DMS153 treated with DMSO at 0.1 percent for 48 hours (cell line): ENCODE measurements around the gene STX12.
A peak's percentile ranks its signal among the peaks of the same experiment; 100 is the strongest.
"Not testable (repeated sequence)": the region's sequence is repeated elsewhere in the genome, so short reads cannot be mapped to it uniquely, and the experiment has no call there.

Experiments
- DNase-seq: peaks from one replicate; lab custom pipeline; 2025; ENCODE audit not compliant: unreplicated experiment; lab: John Stamatoyannopoulos, UW

Gene STX12

DNA sequence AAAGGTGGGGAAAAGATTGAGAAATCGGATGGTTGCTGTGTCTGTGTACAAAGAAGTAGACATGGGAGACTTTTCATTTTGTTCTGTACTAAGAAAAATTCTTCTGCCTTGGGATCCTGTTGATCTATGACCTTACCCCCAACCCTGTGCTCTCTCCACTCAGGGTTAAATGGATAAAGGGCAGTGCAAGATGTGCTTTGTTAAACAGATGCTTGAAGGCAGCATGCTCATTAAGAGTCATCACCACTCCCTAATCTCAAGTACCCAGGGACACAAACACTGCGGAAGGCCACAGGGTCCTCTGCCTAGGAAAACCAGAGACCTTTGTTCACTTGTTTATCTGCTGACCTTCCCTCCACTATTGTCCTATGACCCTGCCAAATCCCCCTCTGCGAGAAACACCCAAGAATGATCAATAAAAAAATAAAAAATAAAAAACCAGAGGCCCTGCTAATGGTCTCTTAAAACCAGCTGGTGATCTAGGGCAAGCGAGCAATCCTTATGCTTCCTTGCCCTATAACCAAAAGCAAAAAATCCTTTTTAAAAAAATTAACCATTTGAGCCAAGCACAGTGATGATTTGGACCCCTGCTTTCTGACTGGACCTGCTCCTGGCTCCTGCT, 56.4 kb downstream of the STX12 start:
- DNase-seq: not testable (repeated sequence)

DNA sequence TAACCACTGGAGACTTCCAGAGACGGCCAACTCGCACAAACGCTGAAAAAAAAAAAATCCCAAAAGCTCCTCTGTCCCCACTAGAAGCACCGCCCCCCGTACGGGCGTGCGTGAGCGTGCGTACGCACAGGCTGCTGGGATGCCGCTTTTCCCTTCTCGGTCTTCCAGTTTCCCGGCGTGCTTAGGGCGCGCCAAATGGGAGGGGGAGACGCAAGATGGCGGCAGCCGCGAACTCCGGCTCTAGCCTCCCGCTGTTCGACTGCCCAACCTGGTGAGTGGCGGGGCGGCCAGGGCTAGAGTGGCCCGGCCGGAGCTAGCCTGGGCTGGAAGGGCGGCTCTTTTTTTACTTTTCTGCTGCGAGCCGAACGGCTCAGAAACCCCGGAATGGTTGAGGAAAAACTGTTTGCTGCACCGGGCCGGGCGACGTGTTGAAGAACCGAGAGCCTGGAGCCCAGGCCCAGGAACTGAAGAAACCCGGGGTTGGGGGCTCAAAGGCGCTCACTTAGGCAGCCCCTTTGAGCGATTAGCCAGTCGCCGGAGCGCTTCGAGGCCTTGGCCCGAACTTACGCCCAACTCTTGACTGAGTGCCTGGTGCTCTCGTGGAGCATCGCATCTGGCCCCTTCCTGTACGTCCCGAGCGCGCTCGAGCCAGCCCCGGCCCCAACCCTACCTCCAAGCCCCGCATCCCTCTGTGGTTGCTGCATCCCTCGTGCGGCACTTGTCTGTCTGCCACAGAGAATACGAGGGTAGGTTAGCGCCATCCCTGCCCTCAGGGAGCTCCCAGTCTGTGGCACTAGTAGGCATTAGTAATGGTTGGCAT, 57.8 kb downstream of the STX12 start, which contains the start of gene PPP1R8:
TSS of gene PPP1R8 (plus strand) at position 162 of the 820 bp plus-strand sequence. CDS start at position 216, 54 bp downstream.
- DNase-seq: peak; percentile 96

DNA sequence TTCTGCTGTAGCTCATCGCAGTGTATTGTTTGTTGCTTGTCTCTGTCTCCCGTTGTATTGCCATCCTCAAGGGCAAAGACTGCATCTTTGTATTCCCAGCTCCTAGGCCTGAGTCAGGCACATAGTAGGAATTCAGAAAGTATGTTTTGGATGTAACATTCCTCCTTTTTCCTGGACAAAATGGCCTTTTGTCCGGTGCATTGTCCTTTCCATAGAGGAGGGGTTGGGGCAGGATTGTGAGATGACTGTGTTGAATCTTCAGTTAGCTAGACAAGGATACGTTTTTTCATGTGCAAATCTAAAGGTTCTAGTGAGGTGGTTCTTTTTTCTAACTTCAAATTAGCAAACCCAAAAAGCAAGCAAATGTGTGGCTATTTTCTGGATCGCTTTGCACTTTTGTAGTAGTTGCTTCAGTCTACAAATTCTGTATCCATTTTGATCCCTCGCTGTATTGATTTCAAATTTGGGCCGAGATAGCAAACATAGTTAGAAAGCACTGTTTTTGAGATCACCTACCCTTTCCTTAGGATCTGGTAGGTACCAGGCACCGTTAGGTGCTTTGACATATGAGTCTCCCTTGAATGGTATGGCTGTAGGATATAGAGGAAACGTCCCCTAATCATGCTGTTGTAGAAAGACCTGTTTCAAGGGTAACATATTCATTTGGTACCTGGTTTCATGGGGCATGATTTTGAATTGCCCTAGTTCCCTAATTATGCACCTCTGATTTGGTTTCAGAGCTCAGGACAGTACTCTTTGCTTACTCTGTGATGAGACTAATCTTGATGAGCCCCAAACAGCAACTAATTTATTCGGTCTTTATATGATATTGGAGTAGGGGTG, 58.8 kb downstream of the STX12 start:
- no peak for DNase-seq

DNA sequence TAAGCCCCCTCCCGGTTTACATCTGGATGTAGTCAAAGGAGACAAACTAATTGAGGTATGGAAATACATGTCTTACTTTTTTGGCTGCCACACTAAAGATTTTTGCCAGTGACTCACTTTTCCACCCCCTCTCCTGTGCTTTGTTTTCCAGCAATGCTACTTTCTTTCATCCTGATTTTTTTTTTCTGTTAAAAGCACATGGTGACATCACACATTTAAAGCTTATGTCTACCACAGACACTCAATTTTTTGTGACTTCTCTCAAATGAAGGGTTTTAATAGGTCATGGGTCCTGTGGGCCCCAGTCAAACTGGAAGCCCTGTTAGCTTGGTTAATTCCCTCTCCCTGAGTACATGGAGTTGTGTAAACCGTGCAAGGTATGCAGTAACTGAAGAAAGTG, 59.7 kb downstream of the STX12 start:
- DNase-seq: no peak

DNA sequence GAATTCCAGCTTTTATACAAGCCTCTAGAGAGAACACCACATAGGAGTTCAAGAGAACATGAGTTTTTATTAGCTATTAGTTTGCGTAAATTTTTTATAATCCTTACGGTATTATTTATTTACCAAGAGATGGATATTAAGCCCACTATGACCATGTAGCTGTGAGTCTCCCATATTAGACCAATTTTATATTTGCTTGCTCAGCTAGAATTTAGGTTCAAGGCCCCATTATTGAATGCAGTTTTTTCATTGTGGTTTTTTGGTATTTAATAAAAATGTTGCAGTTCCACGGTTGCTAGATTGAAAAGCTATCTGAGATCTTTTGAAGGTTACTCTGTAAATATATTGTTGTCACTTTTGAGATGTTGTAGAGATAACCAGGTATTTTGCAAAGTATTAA, 60.5 kb downstream of the STX12 start:
- no peak for DNase-seq

DNA sequence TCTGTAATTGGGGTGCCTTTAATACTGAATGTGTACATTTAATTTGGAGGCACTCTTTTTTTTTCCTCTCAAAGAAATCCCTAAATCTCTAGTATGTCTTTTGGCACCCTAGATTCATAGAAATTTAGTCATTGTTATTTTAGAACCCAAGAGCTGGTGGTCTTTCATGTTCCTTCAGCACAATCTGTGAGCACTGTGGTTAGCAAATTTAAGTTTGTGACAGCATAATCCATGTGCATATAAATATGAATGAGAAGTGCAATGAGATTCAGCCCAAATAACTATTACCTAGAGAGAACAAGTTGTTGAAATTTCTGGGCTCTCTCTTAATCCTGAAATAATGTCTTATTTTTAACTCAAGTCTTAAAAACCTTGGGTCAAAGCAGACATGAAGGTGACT, 62.0 kb downstream of the STX12 start:
- no peak for DNase-seq

DNA sequence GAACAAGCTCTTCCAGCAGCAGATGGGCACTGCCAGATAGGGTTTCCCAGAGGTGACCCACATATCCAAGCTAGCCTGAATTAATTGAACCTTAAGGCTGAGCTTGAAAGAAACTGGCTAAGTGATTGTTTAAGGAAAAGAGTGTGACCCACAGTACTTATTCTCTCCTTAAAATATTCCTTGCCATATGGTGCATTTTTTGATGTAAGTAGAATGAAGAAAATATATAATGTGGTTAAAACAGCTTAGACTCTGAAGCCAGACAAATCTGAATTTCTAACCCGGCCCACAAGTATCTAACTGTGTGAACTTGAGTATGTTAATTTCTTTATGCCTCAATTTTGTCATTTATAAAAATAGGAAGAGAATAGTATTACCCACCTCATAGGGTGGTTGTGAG, 62.5 kb downstream of the STX12 start:
- no peak for DNase-seq

DNA sequence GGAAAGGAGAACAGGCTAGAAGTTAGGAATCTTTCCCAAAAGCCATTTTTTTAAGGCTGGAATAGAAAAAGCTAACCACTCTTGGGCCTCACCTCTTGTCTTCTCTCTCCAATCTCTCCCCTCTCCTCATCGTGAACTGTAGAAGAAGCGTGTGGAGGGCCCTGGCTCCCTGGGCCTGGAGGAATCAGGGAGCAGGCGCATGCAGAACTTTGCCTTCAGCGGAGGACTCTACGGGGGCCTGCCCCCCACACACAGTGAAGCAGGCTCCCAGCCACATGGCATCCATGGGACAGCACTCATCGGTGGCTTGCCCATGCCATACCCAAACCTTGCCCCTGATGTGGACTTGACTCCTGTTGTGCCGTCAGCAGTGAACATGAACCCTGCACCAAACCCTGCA, 76.9 kb downstream of the STX12 start:
- no peak for DNase-seq

DNA sequence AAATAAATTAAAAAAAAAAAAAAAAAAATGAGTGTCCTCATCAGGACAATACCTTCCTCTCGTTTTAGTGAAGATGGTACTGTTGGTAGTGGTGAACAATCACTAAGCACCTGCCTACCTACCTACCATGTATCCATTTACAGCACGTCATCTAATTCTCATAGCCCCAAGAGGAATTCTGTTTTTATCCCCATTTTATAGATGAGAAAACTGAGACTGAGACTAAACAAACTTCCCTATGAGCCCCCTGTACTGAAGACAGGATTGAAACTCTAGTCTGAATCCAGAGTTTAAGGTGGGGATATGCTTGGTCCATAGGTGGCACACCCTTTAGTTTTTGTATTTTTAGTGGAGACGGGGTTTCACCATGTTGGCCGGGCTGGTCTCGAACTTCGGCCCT, 82.1 kb downstream of the STX12 start:
- no peak for DNase-seq

DNA sequence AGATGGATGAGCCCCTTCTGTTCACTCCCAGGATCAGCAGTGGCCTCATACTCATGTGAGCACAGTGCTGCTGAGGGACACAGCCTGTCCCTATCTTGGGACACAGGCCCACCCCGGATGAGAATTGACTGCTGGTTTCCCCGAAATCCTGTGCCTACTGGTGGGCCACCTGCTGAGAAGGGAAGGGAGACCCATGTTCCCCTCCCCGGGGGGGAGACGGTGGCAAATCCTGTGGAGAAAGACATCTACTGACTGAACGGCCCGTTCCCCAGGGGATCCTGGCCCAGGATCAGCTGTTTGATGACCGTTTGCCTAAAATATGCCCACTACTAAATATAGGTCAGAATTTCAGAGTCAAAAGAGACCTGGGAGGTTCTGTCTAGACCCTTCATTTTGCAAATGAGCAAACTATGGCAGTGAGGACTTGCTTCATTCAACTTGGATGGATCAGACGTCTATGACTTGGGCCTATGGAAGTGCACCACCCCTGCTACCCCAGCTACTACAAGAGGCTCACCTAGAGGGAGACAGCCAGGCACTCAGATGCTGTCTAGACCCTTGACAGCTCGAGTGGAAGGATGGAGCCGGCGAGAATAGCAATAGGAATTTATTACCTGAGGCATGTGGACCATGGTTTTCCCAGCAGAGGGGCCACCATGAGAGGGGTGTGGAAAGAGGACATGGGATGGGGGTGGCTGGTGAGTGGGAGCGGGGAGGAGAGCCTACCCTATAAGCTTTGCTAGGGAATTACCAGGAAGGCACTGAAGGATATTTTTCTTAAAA, 83.7 kb downstream of the STX12 start:
- no peak for DNase-seq

DNA sequence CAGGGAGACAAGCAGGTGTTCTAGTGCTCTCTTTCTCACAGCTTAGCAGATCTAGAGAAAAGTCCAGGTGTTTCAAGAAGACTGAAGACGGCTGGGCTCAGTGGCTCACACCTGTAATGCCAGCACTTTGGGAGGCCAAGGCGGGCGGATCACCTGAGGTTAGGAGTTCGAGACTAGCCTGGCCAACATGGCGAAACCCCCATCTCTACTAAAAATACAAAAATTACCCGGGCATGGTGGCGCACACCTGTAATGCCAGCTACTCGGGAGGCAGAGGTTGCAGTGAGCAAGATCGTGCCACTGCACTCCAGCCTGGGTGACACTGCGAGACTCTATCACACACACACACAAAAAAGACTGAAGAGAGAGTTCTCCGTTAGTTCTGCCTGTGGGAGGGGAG, 84.5 kb downstream of the STX12 start:
- not testable (repeated sequence) for DNase-seq

DNA sequence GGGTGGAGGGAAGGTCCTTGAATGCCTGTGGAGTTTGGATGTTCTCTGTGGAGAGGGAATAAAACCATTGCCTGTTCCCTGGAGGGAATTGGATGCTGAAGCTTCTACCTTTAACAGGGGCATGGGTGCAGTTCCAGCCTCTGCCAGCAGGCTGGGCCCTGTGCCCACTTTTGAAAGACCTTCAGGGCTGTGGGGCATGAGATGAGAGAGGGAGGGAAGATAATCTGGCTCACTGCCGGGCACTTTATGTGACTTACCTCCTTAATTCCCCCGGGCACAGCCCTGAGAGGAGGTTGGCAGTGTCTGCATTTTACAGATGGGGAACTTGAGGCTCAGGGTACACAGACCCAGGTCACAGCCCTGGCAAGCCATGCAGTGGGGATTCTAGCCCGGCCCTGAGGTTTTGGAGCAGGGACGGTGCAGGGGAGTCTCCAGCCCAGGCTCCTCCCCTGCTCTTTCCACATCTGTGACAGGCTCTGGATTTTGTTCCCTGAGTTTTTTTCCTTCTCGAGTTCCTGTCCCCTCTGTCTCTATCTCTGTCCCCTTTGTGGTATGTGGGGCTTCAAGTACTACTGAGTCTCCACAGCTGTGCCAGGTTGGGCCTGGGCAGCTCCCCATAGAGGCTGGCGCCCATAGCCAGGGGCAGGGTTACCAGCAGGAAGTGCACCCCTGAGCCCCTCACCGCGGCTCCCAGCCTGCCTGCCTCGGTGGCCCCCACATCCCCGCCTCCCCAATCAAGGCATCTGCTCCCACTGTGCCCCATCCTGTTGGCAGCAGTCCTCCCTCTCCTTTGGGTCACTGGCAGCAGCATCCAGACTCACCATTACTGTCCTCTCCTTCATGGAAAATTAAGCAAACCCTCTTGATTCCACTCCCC, 85.3 kb downstream of the STX12 start:
- DNase-seq: peak; percentile 90

DNA sequence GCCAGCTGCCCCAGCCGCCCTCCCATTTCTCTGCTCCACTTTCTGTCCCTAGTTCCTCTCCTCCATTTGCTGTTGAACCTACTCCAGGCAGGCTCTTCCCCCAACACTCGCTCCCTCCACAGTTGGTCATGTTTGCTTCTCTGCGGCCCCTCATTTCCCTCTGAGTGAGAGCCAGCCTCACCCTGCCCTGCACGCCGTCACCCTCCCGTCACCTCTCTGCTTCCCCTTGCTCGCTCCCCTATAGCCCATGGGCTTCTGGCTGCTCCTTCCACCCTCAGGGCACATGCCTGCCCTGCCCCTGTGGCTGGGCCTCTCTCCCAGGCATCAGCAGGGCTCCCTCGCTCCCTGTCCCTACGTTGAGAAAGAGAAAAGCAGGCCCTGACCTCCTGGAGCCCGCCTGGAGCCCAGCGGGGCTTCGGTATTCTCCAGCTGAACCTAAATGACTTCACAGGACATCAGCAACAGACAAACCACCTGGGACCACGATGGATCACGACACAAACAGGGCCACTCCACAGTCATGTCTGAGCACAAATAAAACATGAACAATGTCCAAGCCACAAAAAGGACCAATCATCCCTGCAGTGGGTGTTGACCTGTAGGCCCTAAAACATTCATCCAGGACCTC, 86.0 kb downstream of the STX12 start:
- no peak for DNase-seq

DNA sequence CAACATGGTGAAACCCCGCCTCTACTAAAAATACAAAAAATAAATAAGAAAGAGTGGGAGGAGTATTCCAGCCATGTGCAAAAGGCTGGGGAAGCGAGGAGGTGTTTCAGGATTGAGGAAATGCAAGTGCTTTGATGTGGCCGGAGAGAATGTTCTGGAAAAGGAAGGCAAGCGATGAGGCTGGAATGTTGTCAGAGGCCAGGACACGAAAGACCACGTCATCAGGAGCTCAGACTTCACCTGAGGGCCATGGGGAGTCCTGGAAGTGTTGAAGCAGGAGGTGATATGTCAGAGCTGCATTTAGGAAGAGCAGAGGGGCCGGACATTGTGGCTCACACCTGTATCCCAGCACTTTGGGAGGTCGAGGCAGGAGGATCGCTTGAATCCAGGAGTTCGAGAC, 88.4 kb downstream of the STX12 start:
- no peak for DNase-seq

DNA sequence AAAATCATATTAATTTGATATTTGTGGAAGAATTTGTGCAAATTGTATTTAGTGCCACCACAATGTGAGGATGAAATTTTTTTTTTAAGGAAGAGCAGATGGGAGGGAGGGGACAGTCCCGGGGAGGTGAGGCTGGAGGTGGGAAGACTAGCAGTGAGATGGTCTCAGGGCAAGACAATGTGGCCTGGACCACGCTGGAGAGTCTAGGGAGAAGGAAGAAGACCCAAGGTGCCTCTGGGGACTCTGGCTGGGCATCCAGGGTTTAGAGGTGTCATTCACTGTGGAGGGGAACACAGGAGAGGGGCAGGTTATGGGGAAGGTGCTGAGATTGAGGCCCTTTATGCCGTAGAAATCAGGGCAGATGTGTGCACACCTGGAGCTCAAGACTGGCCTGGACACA, 89.0 kb downstream of the STX12 start:
- DNase-seq: no peak

DNA sequence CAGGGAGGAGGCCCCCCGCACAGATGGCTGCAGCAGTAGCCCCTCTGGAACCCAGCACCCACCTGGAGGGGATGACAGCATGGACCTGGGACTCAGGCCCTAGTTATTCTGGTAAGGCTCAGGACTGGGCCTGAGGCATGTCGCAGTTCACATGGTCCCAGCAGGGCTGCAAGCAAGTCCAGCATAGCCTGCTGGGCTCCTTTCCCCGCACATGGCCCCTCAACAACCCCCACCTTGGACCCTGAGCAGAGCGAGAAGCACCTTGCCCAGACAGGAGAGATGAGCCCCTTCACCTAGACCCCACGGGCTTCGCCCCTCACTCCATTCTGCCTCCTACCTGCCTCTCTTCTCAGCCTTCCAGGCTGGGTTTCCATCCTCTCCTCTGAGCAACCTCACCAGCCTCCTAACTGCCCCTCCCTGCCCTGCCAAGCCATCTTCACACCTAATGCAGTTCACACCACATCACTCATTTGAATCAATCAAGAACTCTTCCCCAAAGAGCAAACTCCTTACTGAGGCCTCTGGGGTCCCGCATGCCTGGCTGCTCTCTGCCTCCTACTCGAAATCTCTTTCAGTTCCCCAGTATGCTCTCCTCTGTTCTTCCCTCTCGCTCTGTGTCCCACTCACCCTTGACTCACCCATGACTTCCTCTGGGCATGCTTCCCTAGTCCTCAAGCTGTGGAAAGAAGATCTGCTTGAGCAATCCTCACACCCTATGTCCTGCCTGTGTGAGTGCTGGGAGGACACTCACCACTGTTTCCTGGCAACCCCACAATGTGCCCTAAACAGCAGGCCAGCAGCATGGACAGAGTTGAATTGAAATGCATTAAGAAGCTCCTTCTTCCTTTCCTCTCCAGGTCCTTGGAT, 89.9 kb downstream of the STX12 start:
- DNase-seq: no peak

DNA sequence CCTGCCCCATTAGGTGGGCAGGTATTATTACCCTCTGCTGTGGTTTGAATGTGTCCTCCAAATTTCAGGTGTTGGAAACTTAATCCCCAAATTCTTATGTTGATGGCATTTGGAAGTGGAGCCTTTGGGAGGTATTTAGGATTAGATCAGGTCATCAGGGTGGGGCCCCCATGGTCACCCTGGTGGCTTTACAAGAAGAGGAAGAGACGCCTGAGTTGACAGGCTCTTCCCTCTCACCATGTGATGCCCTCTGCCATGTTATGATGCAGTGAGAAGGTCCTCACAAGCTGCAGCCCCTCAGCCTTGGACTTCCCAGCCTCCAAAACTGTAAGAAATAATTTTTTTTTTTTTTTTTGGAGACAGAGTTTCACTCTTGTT, 90.5 kb downstream of the STX12 start:
- no peak for DNase-seq

DNA sequence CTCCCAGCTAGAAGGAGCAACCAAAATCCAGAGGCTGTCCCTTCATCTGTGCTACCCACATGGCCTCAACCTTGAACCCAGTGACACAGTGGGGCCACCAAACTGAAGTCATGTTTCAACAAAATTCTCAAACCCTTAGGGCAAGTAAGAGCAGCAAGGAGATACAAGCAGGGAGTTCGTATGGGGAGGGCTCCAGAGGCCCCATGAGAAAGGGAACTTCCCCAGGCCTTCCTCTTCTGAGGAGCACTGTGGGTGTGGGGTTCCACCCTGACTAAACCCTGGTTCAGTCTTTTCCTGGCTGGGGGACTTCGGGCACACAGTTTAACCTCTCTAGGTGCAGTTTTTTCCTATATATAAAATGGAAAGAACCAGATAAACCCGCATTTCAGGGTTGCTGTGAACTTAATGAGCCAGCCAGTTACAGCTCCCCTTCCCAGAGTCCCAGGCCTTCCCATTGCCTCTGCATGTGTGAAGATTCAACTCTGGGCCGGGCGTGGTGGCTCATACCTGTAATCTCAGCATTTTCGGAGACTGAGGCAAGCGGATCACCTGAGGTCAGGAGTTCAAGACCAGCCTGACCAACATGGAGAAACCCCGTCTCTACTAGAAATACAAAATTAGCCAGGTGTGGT, 91.4 kb downstream of the STX12 start:
- no peak for DNase-seq
